Mucosa of gallbladder (tissue), 1 donor: ENCODE measurements around the gene PEPD. TPM values are rescaled to one million over a fixed set of nuclear protein-coding genes. Genes with fewer than 3 reads are reported as not detected.

Experiments used
- DNase-seq: peaks from one replicate; pipeline ENCODE4 v3.0.0-alpha.2; 2020; ENCODE audit warnings: low spot score
- total RNA-seq: library from RNA; stranded (reverse); gene quantifications from one replicate; pipeline ENCODE4 v1.2.1, GENCODE V29; 2021
- donor health status: DM: no; HTN: no; CAD: no.

Gene PEPD
- total RNA-seq, 1 donor from 2014 or later = 90.3 TPM

- no peak for DNase-seq
These were observed 137.8 kb downstream of the PEPD start for GRCh38 chr19:33383720-33384292.

- DNase-seq = no peak
These were observed 138.6 kb downstream of the PEPD start for GRCh38 chr19:33382982-33383381.

GRCh38 chr19:33382006-33382405 is 139.6 kb downstream of the PEPD start:
- no peak for DNase-seq

GRCh38 chr19:33381101-33381500 is 140.5 kb downstream of the PEPD start:
- no peak for DNase-seq

- DNase-seq = no peak
These were observed 142.3 kb downstream of the PEPD start for GRCh38 chr19:33379151-33379829.

- DNase-seq = no peak
These were observed 143.8 kb downstream of the PEPD start for GRCh38 chr19:33377586-33378475.

- DNase-seq = no peak
These were observed 144.5 kb downstream of the PEPD start for GRCh38 chr19:33376941-33377557.

GRCh38 chr19:33376423-33376822 is 145.2 kb downstream of the PEPD start:
- DNase-seq = peak; percentile 72

GRCh38 chr19:33375837-33376159 is 145.8 kb downstream of the PEPD start:
- DNase-seq = no peak

GRCh38 chr19:33375156-33375836 is 146.3 kb downstream of the PEPD start:
- no peak for DNase-seq

- no peak for DNase-seq
These were observed 147.3 kb downstream of the PEPD start for GRCh38 chr19:33374236-33374714.

GRCh38 chr19:33373453-33374235 is 147.9 kb downstream of the PEPD start, which contains the start of gene CEBPG:
Gene CEBPG (plus strand): TSS chr19:33373709. CDS start chr19:33379240, 5,531 bp downstream.
- peak; percentile 94 for DNase-seq

GRCh38 chr19:33370783-33371182 is 150.8 kb downstream of the PEPD start:
- DNase-seq = no peak

- DNase-seq = no peak
These were observed 153.3 kb downstream of the PEPD start for GRCh38 chr19:33368074-33368864.

GRCh38 chr19:33366897-33367296 is 154.7 kb downstream of the PEPD start:
- no peak for DNase-seq

GRCh38 chr19:33366127-33366526 is 155.5 kb downstream of the PEPD start:
- no peak for DNase-seq

- DNase-seq = no peak
These were observed 155.9 kb downstream of the PEPD start for GRCh38 chr19:33365691-33366090.

GRCh38 chr19:33363476-33363875 is 158.1 kb downstream of the PEPD start:
- no peak for DNase-seq

GRCh38 chr19:33362508-33363228 is 158.9 kb downstream of the PEPD start:
- DNase-seq = no peak
